ENCODE data around the gene TNFRSF6B.

The TNFRSF6B gene

DNA sequence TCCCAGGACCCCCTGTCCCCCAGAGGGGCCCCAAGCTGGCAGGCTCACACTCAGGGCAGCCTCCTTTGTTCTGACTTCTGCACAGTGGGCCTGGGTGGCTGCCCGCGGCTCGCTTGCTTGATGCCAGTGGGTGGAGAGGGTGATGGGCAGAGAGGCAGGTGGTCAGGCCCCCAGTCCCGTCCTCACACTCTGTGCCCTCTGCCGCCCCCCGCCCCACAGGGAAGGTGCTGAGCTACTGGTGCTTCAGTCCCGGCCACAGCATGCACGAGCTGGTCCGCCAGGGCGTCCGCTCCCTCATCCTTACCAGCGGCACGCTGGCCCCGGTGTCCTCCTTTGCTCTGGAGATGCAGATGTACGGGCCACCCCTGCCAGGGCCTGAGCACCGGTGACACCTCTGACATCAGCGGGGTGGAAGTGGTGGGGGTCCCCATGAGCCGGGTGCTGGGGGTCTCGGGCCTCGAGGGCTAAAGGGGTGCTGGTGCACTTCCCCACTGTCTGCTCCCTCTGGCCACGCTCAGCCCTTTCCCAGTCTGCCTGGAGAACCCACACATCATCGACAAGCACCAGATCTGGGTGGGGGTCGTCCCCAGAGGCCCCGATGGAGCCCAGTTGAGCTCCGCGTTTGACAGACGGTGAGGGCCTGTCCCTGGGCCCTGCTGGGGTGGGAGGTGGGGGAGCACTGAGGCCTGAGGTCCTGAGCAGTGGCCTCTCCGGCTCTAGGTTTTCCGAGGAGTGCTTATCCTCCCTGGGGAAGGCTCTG, 8.9 kb upstream of the TNFRSF6B start:
- no peak for DNase-seq (ENCODE audit: low read depth)
- no peak for TF ChIP-seq CTCF (conservative IDR thresholded peaks at IDR 0.05; ENCODE audit: low read length)
- no peak overlapping the region for H3K4me3 ChIP-seq (ENCODE audit: low read length)

DNA sequence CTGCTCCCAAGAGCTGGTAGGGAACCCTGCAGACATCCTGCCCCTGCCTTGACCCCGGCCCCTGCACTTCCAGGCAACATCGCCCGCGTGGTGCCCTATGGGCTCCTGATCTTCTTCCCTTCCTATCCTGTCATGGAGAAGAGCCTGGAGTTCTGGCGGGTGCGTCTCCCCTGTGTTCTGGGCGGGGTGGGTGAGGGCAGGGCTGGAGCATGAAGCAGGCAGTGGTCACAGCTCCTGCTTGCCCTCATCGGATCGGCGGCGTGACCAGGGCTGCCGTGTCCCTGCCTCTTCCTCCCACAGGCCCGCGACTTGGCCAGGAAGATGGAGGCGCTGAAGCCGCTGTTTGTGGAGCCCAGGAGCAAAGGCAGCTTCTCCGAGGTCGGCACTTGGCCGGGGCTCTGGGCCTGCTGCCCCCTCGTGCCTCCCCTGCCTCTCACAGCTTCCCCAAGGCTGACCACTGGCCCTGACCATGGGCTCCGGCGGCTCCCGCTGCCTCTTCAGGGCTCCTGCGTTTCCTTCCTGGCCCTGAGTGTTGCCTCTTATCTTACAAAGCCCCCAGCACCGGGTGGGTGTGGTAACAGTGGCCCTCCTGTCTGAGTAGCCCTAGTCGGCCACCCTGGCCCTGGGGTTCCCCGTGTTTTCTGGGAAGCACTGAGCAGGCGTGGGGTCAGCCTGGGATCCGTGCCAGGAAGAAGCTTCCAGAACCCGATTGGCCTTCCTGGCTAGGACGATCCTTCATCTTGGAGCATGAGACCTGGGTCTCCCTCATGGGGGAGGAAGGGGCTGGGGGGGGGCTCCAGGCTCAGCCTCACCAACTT, 8.0 kb upstream of the TNFRSF6B start:
- no peak for TF ChIP-seq CTCF (conservative IDR thresholded peaks at IDR 0.05; ENCODE audit: low read length)
- no peak for DNase-seq (ENCODE audit: low read depth)

DNA sequence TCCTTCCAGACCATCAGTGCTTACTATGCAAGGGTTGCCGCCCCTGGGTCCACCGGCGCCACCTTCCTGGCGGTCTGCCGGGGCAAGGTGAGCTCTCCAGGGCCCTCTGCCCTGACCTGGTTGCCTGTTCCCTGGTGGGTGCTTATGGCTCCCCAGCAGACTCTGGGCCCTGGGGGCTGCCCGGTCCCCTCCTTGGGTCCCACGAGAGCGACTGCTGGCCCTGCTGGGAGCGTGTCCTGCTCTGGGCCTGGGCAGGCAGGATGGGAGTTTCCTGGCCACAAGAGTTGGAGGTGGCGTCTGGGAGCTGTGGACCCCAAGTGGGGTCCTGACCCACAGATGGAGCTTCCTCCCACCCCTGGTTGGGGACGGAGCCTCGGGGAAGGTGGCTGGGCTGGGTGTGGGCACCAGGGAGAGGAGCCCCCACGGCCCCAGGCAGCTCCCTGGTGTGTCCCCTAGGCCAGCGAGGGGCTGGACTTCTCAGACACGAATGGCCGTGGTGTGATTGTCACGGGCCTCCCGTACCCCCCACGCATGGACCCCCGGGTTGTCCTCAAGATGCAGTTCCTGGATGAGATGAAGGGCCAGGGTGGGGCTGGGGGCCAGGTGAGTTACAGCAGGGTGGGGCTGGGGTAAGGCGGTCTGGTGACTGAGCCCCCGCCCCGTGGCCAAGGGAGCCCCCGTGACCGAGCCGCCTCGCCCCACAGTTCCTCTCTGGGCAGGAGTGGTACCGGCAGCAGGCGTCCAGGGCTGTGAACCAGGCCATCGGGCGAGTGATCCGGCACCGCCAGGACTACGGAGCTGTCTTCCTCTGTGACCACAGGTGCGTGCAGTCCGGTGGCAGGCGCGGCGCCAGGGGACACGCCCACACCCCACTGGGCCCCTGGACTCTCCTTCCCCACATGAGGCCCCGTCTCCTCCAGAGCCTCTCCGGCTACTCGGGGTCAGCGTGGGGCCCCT, 7.1 kb upstream of the TNFRSF6B start:
- no peak for DNase-seq (ENCODE audit: low read depth)
- no peak overlapping the region for H3K4me3 ChIP-seq (ENCODE audit: low read length)
- no peak for TF ChIP-seq CTCF (conservative IDR thresholded peaks at IDR 0.05; ENCODE audit: low read length)

More for the DNA sequence above, 8.0 kb upstream of the TNFRSF6B start:
- H3K4me3 ChIP-seq (ENCODE audit: low read length) = no peak overlapping the region

DNA sequence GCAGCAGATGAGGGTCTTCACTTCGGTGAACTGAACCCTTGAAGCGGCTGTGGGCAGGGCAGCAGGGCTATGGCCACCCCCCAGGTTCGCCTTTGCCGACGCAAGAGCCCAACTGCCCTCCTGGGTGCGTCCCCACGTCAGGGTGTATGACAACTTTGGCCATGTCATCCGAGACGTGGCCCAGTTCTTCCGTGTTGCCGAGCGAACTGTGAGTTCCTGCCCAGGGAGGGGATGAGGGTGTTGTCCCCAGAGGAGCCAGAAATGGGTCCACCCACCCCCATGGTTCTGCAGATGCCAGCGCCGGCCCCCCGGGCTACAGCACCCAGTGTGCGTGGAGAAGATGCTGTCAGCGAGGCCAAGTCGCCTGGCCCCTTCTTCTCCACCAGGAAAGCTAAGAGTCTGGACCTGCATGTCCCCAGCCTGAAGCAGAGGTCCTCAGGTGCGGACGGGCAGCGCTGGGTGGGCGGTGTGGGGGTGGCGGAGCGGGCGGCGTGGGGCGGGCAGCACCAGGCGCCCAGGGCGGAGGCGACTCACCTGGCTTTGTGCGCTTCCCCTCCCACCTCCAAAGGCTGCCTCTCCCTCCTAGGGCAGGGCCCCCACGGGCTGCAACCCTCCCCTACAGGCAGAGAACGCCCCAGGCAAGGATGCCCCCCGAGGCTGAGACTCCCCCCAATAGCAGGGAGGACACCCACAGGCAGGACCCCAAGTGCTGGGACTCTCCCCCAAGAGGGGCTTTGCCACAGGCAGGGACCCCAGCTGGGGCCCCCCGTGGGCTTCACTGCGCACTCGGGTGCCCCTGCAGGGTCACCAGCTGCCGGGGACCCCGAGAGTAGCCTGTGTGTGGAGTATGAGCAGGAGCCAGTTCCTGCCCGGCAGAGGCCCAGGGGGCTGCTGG, 6.2 kb upstream of the TNFRSF6B start:
- DNase-seq (ENCODE audit: low read depth) = no peak
- no peak overlapping the region for H3K4me3 ChIP-seq (ENCODE audit: low read length)
- no peak for TF ChIP-seq CTCF (conservative IDR thresholded peaks at IDR 0.05; ENCODE audit: low read length)

GRCh38 chr20:63690898-63691710, 5.3 kb upstream of the TNFRSF6B start:
- TF ChIP-seq CTCF (conservative IDR thresholded peaks at IDR 0.05; ENCODE audit: low read length) = no peak
- no peak for DNase-seq (ENCODE audit: low read depth)
- H3K4me3 ChIP-seq (ENCODE audit: low read length) = no peak overlapping the region
